ES-I3 (cell line): ENCODE measurements around the gene CLIC3.

Source experiments
- H3K36me3 ChIP-seq: 2 replicates; pipeline ENCODE4 v1.6.1; 2013; ENCODE audit warnings: mild to moderate bottlenecking, low read length, control low read depth, moderate library complexity; ENCODE audit not compliant: insufficient read depth
- H3K4me1 ChIP-seq: 2 replicates; pipeline ENCODE4 v1.6.1; 2013; ENCODE audit warnings: mild to moderate bottlenecking, control low read depth, low read length; ENCODE audit not compliant: insufficient read depth
- H3K9ac ChIP-seq: 2 replicates; pipeline ENCODE4 v1.6.1; 2013; ENCODE audit warnings: low read depth, mild to moderate bottlenecking, low read length, moderate library complexity
- H3K9me3 ChIP-seq: 2 replicates; pipeline ENCODE4 v1.6.1; 2013; ENCODE audit warnings: mild to moderate bottlenecking, low read length, moderate library complexity; ENCODE audit not compliant: control insufficient read depth, insufficient read depth

CLIC3 gene

GRCh38 chr9:137026828-137027227, 30.5 kb upstream of the CLIC3 start:
- H3K4me1 ChIP-seq, result no peaks in the 10 kb centered on the region; the same call in 1 of the 2 replicates
- H3K9ac ChIP-seq, result no peak overlapping the region
- H3K9me3 ChIP-seq, result no peaks in the 10 kb centered on the region
- no peaks in the 10 kb centered on the region for H3K36me3 ChIP-seq

- H3K9ac ChIP-seq, result no peak overlapping the region
- H3K9me3 ChIP-seq, result no peaks in the 10 kb centered on the region
- no peaks in the 10 kb centered on the region; the same call in 1 of the 2 replicates for H3K4me1 ChIP-seq
- H3K36me3 ChIP-seq, result no peaks in the 10 kb centered on the region
Measured at GRCh38 chr9:137026384-137026783, 30.0 kb upstream of the CLIC3 start.

DNA sequence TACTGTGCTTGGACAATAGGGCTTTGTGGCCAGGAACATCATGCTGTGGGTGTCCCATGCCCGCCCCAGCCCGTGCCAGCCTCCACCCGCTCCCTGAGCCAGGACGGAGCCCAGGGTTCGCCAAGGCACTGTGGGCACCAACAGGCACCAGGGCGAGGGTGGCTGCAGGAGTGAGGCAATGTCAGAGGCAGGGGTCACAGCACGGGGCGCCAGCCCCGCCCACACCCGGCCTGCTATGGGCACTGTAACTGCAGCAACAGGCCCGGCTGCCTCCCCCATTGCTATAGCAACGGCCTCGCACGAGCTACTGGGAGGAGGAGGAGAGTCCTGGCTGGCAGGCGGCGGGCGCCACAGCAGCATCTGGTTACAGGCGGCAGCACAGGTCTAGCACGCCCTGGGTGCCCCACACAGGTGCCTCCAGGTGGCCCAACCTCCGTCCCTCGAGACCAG, 29.2 kb upstream of the CLIC3 start:
- H3K4me1 ChIP-seq, result no peaks in the 10 kb centered on the region; the same call in 1 of the 2 replicates
- H3K36me3 ChIP-seq, result no peaks in the 10 kb centered on the region
- no peak overlapping the region for H3K9ac ChIP-seq
- H3K9me3 ChIP-seq, result no peaks in the 10 kb centered on the region

DNA sequence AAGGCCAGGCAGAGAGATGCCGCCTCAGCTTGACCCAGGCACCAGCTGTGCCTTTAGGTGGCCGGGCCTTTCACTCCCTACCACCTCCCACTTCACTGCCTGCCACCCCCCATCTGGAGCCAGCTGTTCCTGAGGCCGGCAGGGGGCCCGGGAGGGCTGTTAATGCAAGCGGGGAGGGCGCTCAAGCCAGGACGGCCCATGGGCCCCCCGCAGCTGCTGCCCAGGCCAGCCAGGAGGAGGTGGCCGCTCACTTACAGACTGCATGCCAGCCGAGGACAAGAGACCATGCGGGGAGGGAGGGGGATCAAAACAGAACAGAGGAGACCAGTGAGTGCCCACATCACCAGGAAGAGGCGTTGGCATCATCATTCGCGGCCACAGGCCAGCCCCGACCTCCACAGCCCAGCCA, 27.2 kb upstream of the CLIC3 start:
- Histone ChIP-seq H3K9me3 (no peaks in the 10 kb centered on the region), H3K36me3 (no peaks in the 10 kb centered on the region), H3K4me1 (no peaks in the 10 kb centered on the region), H3K9ac (no peak overlapping the region)

GRCh38 chr9:137023157-137023556, 26.8 kb upstream of the CLIC3 start:
- Histone ChIP-seq H3K4me1 (no peaks in the 10 kb centered on the region), H3K9ac (no peak overlapping the region)

DNA sequence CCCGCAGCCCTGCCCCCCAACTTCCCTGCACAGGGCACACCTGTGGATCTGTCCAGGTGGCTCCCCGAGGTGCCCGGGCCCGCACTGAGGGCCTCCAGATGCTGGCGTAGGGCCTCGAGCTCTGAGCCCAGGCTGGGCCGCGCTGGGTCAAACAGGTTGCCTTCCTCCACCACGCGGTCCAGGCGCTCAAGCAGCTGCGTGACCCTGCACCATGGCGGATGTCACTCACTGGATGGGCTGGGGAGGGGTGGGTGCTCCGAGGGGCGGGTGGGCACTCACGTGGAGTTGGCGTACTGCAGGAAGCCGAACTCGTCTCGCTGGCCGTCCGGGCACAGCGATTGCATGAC, 26.3 kb upstream of the CLIC3 start:
- Histone ChIP-seq H3K9me3 (no peaks in the 10 kb centered on the region), H3K36me3 (no peaks in the 10 kb centered on the region), H3K9ac (no peak overlapping the region), H3K4me1 (no peaks in the 10 kb centered on the region)

More at GRCh38 chr9:137023157-137023556, 26.8 kb upstream of the CLIC3 start:
- no peaks in the 10 kb centered on the region for H3K36me3 ChIP-seq
- H3K9me3 ChIP-seq, result no peaks in the 10 kb centered on the region

DNA sequence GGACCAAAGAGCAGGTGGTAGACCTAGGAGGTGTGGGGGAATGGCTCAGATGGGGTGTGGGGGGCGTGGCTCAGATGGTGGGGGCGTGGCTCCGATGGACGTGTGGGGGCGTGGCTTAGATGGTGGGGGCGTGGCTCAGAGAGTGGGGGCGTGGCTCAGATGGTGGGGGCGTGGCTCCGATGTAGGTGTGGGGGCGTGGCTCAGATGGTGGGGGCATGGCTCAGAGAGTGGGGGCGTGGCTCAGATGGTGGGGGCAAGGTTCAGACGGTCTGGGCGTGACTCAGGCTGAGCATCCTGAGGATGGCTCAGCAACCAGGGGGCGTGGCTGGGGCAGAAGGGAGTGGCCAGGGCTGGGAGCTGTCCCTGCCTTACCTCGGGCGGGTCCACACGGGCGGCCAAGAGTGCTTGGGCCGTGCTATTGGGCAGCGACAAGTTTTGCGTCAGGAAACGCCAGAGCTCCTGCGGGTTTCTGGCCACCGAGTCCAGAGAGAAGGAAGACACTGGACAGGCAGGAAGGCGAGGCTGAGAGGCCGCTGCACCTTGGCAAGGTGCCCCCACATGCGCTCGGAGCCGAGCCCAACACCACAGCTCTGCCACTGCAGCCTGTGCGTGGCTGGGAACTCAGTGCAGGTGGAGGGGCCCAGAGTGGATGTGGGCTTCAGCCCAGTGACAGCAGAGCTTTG, 25.8 kb upstream of the CLIC3 start:
- no peaks in the 10 kb centered on the region for H3K4me1 ChIP-seq
- no peaks in the 10 kb centered on the region for H3K9me3 ChIP-seq
- H3K36me3 ChIP-seq, result no peaks in the 10 kb centered on the region
- no peak overlapping the region for H3K9ac ChIP-seq

- H3K36me3 ChIP-seq, result no peaks in the 10 kb centered on the region
- H3K4me1 ChIP-seq, result no peaks in the 10 kb centered on the region
- H3K9ac ChIP-seq, result no peak overlapping the region
- H3K9me3 ChIP-seq, result no peaks in the 10 kb centered on the region
Measured at GRCh38 chr9:137021568-137021978, 25.2 kb upstream of the CLIC3 start.

GRCh38 chr9:137020771-137021567, 24.6 kb upstream of the CLIC3 start:
- H3K9me3 ChIP-seq, result no peaks in the 10 kb centered on the region
- H3K9ac ChIP-seq, result no peak overlapping the region
- no peaks in the 10 kb centered on the region for H3K4me1 ChIP-seq
- H3K36me3 ChIP-seq, result no peaks in the 10 kb centered on the region

DNA sequence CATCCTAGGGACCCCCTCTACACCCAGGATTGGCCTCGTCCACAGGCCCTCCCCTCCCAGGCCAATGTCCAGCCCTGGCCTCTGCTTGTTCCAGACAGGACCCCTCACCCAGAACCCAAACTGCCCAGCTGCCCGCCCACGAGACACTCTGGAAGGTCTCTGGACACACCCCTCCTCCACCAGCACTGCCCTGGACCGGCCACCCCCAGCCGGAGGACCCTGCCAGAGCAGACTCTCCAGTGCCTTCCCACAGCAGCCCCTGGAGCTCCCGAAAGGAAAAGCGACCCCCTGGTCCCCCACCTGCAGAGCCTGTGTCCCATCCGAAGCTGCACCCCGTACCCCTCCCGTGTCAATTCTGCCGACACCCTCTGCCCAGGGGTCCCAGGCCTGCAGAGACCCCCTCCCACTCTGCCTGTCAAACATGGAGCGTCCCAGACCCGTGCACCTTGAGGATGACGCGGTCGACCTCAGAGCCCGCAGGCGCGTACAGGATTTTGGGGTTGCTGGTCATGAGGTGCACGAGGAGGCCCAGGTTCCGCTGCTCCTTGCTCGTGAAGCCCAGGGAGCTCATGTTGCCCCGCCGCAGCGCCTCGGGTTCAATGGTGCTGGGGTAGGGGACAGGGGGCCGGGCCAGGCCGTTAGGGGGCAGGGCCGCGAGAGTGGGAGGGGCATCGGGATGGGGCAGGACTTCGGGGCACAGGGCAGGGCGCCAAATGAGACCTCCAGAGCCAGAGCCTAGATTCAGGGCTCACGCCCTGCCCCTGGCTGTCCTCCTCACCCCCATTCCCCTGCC, 23.7 kb upstream of the CLIC3 start:
- Histone ChIP-seq H3K9me3 (no peaks in the 10 kb centered on the region), H3K4me1 (no peaks in the 10 kb centered on the region), H3K36me3 (no peaks in the 10 kb centered on the region), H3K9ac (no peak overlapping the region)

GRCh38 chr9:137018761-137019559, 22.6 kb upstream of the CLIC3 start:
- Histone ChIP-seq H3K9ac (no peak overlapping the region), H3K9me3 (no peaks in the 10 kb centered on the region), H3K36me3 (no peaks in the 10 kb centered on the region)

DNA sequence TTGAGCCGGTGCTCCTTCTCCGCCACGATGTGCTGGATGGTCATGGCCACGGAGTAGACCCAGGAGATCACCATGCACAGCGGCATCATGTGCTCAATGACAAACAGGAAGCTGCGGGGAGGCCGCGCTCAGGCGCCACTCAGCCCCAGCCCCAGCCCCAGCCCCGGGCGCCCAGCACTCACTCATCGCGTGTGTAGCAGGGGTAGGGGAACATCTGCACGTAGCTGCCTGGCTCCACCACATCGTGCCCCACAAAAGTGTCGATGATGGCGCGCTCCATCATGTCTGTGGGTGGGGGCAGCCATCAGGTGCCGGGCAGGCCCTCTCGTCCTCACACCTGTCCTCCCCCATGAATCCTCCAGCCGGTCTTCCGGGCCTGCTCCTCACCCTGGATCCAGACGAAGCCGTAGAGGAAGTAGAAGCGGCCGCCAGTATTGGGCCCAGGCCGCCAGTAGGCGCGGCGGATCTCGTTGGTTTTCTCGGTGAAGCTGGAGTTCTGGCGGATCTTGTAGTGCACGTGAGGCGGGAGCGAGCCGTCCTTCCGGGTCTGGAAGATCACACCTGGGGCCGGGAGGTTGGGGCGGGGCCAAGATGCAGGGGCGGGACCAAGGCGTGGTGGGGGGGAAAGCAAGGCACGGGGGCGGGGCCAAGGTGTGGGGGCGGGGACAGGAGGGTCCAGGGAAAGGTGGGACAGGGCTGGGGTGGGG, 21.6 kb upstream of the CLIC3 start:
- no peak overlapping the region for H3K9ac ChIP-seq
- no peaks in the 10 kb centered on the region for H3K36me3 ChIP-seq

More at GRCh38 chr9:137018761-137019559, 22.6 kb upstream of the CLIC3 start:
- no peaks in the 10 kb centered on the region for H3K4me1 ChIP-seq

GRCh38 chr9:137017071-137017470, 20.7 kb upstream of the CLIC3 start:
- H3K36me3 ChIP-seq, result no peaks in the 10 kb centered on the region
- no peaks in the 10 kb centered on the region for H3K9me3 ChIP-seq
- H3K9ac ChIP-seq, result no peak overlapping the region
- no peaks in the 10 kb centered on the region for H3K4me1 ChIP-seq

More for the DNA sequence above, 21.6 kb upstream of the CLIC3 start:
- H3K4me1 ChIP-seq, result no peaks in the 10 kb centered on the region
- no peaks in the 10 kb centered on the region for H3K9me3 ChIP-seq
